Medulla oblongata (tissue), 1 donor: ENCODE measurements around the gene TCP11L2.
A peak's percentile ranks its signal among the peaks of the same experiment; 100 is the strongest.
"Not testable (repeated sequence)": the region's sequence is repeated elsewhere in the genome, so short reads cannot be mapped to it uniquely, and the experiment has no call there.

Source experiments
- DNase-seq: peaks from one replicate; pipeline ENCODE4 v3.0.0-alpha.2; 2015; ENCODE audit errors: extremely low spot score

The TCP11L2 gene

DNA sequence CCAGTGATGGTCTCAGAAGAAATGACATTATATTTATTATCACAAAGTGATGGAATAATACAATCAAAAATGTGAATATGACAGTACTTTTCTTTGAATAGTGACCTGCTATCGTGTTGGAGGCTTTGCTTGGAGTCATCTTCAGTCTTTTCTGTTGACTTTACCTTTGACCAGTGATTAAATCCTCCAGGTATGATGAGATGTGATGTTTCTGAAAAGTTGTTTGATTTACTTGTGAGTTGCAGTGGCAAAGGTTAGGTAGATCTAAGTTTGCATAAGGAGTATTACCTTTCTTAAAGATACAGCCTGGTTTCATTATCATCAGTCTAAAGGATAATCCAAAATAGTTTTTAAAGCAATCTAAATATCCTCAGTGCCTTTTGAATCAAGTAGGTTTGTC lies 4.6 kb downstream of the TCP11L2 start:
- no peak for DNase-seq

DNA sequence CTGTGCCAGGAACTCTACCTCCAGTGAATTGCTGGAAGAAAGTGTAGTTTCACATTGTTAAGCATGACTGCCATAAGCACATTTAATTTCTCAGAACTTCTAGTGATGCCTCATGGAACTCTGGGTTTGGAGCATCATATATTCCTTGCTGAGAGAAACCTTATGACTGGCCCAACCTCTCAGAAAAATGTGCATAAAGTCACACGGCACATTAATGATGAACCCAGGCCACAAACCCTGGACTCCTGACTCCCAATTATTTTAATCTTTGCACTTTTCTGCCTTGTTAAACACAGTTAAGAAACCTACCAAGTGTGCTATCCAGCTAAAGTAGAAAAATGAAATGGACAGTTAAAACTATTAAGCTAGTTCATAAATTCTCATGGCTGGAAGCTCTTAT lies 5.6 kb downstream of the TCP11L2 start:
- no peak for DNase-seq

DNA sequence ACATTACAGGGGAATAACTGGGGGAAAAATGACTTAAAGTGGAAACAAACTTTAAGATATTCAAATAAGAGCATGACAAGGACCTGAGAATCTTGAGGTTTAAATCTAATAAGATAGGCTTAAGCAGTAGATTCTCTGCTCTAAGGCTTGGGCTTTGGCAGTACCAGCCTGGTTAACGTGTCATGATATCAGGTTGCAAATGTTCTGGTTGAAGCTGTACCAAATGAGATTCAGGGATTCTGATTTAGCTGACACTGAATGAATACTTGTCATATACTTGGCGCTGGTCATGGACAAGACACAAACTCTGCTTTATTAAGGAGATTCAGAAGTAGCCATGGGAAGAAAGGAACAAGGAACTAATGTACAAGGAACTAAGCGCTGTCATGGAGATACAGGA lies 6.1 kb downstream of the TCP11L2 start:
- no peak for DNase-seq

DNA sequence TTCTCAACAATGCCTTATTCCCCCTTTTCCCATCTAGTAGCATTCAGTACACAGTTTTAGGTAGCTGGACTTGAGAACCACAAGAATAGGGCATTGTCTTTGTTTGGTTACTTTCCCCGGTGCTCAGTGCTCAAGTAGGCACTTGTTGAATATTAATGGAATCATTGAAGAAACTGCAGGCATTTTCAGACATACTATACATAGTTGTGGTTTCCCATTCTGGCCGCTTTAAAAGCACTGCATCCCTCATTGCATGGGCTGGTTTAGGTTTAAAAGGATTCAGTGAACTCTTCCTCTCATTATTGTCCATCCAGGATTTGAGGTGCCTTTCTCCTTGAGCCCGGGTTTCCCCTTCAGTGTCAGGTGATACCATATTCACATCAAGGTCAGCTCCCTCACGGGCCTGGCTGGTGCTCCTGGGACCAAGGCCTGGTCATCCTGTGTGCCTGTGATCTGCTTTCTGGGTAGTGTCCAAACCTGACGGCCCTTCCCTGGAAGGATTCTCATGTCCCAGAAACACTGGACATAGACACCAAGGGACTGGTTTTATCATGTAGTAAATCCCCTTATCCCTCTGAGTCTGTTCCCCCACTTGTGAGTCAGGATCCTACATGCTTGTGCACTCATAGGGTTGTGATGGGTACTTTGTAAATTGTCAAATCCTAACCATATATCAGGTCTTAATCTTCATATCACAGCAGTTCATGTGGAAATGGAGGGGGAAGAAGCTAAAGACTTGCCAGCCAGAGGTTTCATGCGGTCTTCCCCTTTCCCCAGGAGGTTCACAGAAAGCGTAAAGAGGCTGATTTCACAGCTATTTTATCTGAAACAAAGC lies 7.4 kb downstream of the TCP11L2 start:
- DNase-seq: no peak

DNA sequence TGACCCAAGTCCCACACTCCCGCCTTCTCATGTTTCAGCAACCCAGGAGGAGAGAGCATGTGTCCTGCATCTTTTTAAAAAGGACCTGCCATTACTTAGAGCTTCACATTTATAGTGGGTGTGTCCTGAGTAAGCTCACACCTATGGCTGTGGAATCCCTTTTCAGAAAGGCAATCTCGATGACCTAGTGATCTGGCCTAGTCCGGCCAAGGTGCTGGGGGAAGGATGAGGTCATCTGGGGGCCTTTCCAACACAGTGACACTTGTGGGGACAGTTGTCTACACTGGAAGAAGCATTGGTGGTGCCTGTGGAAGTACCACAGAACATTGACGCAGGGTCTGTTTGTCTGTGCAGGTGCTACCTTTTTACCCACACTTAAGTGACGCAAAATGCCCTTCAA lies 8.2 kb downstream of the TCP11L2 start:
- no peak for DNase-seq

DNA sequence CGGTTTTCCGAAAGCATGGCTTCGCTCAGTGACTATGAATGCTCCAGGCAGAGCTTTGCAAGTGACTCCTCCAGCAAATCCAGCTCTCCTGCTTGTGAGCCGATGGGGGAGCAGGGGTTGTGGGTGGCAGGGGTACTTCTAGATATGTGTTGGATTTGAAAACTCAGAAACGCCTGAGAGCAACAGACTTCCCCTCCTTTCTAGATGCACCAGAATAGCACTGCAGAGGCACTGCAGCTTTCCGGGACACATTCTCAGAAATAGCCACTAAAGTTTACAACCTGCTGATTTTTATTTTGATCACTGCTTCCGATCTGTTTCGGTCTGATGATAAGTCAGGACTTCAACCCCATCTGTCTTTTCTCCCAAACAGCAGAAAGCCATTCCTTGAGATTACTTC lies 8.6 kb downstream of the TCP11L2 start:
- DNase-seq: no peak

DNA sequence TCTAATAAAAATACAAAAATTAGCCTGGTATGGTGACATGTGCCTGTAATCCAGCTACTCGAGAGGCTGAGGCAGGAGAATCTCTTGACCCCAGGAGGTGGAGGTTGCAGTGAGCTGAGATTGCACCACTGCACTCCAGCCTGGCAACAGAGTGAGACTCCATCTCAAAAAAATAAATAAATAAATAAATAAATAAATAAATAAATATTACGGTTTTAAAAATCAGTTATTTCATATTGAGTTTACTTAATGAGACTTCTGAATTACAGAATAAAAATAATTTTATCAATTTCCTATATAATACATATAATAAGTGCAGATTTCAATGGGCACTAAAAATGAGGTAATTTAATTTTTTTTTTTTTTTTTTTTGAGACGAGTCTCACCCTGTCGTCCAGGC lies 10.9 kb downstream of the TCP11L2 start:
- not testable (repeated sequence) for DNase-seq

DNA sequence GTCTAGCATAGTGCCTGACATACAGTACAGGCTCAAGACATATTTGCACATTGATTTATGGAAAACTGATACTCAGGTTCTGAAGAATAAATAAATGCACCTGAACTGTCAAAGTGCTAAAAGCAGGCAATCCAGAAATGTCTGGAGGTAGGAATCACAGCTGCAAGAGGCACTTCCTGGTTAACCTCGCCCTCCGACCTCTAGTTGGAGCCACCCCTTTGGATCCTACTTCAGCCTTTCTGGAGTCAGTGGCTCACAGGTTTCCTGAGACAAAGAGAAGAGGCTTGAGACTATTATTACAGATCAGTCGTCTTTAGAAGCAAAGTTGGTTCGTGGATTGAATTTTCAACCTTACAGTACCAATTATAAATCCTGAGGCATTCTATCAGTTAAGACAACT lies 13.0 kb downstream of the TCP11L2 start:
- no peak for DNase-seq

DNA sequence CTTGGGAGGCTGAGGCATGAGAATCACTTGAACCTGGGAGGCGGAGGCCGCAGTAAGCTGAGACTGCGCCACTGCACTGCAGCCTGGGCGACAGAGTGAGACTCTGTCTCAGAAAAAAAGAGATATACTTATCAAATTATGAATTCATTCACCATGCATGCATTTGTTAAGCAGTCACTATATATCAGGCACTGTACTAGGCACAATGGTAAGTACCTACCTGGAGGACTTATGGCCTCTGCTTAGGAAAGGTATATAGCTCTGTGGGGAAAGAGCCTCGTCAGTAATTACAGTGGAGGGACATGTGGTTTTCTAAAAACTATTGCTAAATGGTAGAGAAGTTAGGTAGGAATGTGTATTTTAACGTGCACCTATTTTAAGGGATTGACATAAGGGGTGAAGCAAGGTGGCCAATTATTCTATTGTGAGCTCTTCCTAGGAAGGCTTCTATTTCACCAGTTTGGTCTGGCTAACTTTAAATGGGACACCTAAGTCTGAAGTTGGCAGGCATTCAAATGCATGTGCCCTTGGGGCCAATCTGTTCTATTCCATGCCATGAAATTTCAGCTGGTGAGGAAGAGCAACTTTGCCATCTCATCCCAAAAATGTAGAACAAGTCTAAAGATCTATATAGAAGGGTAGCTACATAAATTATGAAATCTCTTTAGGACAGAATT lies 15.0 kb downstream of the TCP11L2 start:
- no peak for DNase-seq

DNA sequence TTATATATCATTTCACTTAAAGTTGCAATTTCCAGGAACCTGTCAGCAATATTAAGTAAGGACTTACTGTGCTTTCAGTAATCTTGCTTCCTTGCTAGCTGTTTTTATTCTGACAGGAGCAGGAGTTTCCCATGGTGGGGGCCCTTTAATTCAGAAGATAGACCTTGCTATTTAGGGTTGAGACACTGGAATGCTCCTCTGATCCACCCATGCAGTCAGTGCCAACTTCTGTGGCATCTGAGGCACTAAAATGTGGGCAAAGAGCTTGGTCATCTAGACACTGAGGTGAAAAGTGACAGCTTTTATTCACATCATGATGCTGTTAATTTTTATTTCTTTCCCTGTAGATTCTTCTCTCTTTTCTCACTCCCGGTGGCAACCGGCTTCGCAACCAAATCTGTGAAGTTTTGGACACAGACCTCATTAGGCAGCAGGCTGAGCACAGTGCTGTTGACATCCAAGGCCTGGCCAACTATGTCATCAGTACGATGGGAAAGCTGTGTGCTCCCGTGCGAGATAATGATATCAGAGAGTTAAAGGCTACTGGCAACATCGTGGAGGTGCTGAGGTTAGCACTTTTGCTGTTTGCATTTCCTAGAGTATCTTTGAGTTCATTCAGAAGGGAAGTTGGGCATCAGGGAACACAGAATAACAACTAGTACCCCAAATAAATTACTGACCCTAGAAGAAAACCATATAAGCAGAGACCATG lies 18.8 kb downstream of the TCP11L2 start:
- no peak for DNase-seq

DNA sequence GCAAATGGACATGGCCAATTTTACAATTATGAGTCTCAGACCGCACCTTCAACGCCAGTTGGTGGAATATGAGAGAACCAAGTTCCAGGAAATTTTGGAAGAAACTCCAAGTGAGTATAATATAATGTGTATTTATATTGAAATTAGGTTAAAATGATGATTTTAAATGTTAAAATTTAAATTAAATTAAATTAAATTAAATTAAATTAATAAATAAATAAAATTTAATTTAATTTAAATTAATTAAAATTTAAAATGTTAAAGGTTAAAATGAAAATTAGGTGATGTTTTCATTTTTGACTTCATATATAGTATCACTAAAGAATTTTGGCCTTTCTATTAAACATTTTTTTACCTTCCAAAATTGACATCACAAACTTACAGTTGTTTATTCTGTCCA lies 21.0 kb downstream of the TCP11L2 start:
- DNase-seq: no peak

DNA sequence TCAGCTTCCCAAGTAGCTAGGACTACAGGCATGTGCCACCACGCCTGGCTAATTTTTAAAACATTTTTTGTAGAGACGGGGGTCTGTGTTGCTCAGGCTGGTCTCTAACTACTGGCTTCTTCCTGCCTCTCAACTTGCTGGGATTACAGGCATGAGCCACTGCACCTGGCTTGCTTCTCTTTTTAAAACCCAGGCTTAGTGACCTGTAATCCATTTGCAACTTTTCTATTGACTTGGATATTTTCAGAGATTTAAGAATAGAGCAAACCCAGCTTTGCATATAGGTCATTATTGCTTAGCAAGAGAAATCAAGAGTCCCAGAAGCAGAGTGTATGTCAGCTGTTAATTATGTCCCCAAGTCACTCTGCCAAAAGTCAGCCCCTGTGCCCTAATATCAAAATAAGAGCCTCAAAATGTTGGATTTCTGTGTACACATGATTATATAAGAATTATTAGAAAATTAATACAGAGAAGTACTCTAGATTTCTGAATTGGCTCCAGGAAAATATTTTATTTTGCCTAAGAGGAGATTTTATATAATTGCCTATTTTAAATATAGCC lies 24.9 kb downstream of the TCP11L2 start:
- no peak for DNase-seq

DNA sequence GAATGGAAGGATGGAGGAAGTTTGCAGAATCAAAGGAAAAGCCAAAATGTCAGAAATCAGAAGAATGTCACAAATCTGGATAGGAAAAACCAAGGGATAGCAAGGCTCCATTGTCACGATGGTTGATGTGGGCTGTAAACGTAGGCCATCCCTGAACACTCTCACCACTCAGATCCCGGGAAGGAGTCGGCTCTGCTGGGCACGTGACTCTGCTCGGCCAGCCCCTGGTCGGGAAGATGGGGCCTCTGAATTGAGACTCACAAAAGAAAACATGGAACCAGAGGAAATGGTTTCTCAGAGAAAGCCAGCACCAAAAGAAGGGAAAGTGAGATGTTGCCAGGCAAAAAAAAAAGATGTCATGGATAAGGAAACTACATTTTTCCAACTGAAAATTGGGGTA lies 26.2 kb downstream of the TCP11L2 start:
- no peak for DNase-seq

DNA sequence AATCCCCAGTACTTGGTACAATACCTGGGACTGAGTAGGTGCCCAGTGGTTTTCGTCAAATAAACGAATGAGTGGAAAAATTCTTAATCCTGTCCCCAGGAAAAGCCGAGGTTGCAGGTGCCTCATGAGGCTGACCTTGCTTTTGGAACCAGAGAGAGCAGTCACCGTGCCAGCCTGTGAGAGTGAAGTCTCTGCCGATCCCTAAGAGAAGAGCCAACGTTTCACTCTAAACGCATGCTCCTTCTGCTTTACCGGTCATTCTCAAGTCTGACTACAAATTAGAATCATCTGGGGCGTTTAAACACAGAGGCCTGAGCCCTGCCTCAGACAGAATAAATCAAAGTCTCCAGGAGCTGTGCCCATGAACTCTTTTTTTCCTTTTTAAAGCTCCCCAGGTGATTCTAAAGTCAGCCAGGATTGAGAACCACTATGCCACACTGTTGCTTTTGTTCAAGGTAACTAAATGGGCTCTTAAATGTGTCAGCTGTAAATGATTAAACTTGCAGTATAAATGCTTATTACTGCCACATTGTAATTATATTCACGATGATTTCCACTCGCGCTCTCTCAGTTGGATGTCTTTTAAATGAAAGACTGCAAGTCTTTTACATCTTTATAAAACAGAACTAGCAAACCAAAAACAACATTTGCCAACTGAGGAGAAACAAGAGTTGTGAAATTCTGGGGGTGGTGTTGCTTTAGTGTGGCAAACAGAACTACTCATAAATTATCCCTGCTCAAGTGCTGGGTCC lies 26.9 kb downstream of the TCP11L2 start:
- peak; percentile 28 for DNase-seq

DNA sequence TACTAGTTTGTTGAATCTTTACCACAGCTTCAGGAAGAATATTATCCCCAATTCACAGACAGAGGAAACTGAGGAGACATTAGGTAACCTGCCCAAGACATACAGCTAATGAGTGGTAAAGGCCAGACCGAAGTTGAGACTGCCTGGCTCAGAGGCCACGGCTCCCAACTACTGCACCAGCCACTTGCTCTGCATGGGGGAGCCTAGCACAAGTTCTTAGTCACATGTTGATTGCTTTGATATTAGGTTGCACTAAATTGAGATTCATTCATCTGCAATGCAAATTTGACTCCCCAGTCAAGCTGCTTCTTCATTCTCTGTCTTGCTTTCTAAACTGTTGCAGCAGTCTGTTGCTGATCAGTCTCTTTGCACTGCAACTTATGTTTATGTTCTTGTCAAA lies 29.1 kb downstream of the TCP11L2 start:
- DNase-seq: no peak

DNA sequence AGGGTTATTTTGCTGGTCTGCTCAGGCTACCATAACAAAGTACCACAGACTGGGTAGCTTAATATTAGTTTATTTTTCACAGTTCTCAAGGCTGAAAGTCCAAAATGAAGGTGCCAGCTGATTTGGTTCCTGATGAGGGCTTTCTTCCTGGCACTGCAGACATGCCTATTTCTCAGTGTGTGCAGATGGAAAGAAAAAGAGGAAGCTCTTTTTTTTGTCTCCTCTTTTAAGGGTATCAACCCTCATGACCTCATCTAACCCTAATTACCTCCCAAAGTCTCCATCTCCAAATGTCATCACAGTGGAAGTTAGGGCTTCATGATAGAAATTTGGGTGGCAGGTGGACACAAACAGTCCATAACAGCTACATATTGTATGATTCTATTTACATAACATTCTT lies 30.0 kb downstream of the TCP11L2 start:
- no peak for DNase-seq

DNA sequence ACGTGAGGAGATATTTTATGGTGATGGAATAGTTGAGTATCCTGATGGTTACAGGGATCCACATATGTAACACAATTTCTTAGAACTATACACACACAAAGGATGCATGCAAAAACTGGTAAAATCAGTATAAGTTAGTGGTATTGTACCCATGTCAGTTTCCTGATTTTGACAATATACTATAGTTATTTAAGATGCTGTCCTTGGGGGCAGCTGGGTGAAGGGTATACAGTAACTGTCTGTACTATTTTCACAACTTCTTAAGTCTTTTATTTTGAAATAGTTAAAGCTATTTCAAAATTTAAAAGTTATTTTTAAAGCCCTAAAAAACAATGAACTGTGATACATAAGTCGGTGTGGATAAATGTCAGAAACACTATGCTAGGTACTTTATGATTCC lies 30.5 kb downstream of the TCP11L2 start:
- no peak for DNase-seq

DNA sequence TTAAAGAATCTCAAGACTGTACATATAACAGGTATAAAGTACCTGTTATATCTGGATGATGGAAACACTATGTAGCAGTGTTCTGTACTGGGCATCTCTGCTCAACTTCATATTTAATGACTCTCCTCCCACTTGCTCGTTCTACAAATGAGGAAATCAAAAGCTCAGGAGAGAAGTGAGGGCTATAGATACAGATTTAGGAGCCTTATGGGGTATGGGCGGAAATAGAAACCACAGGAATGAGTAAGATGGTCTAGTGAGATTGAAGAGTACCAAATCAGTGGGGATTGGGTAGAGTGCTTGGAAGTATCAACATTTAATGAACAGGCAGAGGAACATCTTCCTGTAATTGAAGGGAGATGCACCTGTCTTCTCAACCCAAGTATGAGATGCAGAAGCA lies 31.2 kb downstream of the TCP11L2 start:
- DNase-seq: no peak

DNA sequence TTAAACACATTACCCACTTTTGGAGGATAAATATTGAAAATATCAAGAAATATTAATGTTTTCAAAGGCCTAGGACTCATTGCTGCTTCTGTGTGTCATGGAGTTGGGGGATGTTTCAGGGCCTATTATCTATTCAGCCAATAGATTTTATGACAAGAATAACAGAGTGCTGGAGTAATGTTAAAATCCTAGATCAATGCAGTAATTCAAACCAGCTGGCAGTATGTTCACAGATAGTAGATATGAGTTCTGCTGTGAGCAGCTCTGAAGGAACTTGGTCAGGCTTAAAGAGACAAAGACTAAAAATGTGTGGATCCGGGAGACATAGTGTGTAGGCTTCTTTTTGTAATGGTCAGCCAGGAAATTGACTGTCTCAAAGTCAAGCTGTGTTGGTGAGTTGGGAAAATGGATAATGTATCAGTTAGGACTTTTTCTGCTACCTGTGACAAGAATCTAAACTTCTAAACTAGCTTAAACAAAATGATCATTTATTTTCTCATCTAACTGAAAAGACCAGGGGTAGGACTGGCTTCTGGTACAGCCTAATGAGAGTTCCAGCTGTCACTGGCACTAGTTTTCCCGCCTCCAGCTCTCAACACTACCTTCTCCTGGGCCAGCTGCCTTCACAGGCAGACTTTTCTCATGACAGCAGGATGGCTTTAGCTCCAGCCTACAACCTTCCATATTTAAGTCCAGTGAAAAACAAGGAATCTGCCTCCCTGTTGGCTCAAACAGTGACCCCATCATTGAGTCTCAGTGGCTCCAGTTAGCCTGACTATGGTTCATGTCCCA lies 38.7 kb downstream of the TCP11L2 start:
- no peak for DNase-seq

DNA sequence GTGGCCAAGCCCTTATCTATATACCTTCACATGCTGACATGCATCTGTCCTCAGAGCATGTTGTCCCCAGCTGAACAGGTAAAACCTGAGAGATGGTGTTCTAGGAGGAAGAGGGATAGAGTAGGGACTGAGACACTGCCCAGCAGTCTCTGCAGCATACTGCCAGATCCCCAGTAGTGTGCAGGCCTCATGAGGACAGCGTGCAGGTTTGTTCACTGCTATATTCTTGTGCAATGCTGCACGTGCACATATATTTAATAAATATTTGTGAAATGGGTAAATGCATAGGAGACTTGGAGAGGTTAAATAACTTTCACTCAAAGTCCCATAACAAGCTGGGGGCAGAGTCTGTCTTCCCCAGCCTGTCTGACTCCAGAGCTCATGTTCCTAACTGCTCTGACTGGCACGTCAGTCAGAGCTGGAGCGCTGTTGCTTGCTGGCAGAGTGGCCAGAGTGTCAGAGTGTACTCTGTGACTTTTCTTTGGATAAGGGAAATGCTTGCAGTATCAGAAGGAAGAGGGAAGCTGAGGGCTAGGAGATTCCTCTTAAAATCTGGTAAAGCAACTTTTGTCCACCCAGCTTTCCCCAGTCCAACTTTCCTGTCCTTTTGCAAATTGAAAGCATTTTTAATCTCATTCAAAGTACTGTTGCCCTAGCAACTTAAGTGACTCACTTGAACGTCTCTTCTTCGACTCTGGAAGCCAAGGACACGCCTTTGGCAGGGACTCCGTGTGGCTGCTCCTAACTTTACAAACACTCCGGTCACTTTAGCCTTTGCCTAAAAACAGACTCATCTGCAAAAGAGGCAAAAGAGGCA lies 40.1 kb downstream of the TCP11L2 start:
- DNase-seq: peak; percentile 43
